ENCODE measurements around the gene TRIM44.

DNA sequence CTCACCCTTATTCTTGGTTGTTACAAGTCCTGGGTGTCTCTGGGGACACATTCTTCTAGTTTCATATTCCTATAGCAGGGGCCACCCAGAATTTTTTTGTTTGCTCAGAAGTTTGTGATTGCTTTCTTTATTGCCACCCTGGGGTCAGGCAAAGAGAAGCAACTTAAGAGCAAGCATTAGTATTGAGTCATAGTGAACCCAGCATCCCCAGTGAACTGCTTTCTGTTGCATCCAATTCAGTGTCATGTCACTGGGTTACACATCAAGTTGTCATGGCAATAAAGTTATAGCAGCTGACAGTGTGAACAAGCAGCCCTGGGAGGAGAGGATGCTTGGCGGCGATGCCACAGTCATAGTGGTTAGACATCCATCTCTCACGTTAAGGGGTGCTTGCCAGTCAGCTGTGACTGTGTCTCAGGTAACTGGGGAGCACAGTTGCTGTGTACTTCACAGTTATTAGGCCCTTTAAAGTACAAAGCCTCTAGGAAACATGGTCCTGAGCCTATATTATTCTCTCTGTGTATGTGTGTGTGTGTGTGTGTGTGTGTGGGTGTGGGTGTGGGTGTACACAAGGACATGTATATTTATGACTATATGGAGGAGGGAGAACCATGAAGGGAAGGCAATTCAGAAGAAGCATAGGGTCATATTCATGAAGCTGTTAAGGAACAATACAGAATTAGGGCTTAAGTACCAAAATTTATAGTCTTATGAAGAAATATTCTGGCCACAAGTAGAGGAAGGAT is 52.5 kb downstream of the TRIM44 start:
- TF ChIP-seq, protein P1, sequence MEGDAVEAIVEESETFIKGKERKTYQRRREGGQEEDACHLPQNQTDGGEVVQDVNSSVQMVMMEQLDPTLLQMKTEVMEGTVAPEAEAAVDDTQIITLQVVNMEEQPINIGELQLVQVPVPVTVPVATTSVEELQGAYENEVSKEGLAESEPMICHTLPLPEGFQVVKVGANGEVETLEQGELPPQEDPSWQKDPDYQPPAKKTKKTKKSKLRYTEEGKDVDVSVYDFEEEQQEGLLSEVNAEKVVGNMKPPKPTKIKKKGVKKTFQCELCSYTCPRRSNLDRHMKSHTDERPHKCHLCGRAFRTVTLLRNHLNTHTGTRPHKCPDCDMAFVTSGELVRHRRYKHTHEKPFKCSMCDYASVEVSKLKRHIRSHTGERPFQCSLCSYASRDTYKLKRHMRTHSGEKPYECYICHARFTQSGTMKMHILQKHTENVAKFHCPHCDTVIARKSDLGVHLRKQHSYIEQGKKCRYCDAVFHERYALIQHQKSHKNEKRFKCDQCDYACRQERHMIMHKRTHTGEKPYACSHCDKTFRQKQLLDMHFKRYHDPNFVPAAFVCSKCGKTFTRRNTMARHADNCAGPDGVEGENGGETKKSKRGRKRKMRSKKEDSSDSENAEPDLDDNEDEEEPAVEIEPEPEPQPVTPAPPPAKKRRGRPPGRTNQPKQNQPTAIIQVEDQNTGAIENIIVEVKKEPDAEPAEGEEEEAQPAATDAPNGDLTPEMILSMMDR (IDR thresholded peaks at IDR 0.05) = no peak
- no peak for TF ChIP-seq POLR2A (IDR thresholded peaks at IDR 0.05)

All from thyroid gland (tissue), 4 donors.